ENCODE measurements around the gene ZC3H7A. TPM values are rescaled to one million over a fixed set of nuclear protein-coding genes. Genes with fewer than 3 reads are reported as not detected.
A peak's percentile ranks its signal among the peaks of the same experiment; 100 is the strongest.

Gene ZC3H7A
- total and polyA plus RNA-seq, 2 of the 13 experiments (the other 11 are each of a cell fraction or from before 2014, with no cell fraction given): 29.2 to 36.8 TPM

GRCh38 chr16:11797166-11797956 lies at the start of gene ZC3H7A (continued):
- peak; percentile 100 for TF ChIP-seq ZNF280B (CRISPR knock-in tag; IDR thresholded peaks at IDR 0.05; ENCODE audit: borderline replicate concordance)
- TF ChIP-seq SIX4 (CRISPR knock-in tag; IDR thresholded peaks at IDR 0.05): peak; percentile 83
- TF ChIP-seq ZNF503 (CRISPR knock-in tag; IDR thresholded peaks at IDR 0.05): peak; percentile 74
- TF ChIP-seq, protein P1, sequence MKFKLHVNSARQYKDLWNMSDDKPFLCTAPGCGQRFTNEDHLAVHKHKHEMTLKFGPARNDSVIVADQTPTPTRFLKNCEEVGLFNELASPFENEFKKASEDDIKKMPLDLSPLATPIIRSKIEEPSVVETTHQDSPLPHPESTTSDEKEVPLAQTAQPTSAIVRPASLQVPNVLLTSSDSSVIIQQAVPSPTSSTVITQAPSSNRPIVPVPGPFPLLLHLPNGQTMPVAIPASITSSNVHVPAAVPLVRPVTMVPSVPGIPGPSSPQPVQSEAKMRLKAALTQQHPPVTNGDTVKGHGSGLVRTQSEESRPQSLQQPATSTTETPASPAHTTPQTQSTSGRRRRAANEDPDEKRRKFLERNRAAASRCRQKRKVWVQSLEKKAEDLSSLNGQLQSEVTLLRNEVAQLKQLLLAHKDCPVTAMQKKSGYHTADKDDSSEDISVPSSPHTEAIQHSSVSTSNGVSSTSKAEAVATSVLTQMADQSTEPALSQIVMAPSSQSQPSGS (CRISPR knock-in tag; IDR thresholded peaks at IDR 0.05): peak; percentile 93
- TF ChIP-seq ZNF761 (CRISPR knock-in tag; conservative IDR thresholded peaks at IDR 0.05): peak; percentile 93; the same call in 1 of the 2 replicates
- peak; percentile 9; the same call in 1 of the 2 replicates for TF ChIP-seq ZKSCAN1 (IDR thresholded peaks at IDR 0.05; ENCODE audit: low read length)
- TF ChIP-seq ZNF292 (CRISPR knock-in tag; IDR thresholded peaks at IDR 0.05; ENCODE audit: borderline replicate concordance, low read depth): peak; percentile 88
- peak; percentile 97 for TF ChIP-seq IRF2 (CRISPR knock-in tag; IDR thresholded peaks at IDR 0.05)
- peak; percentile 72; the same call in 1 of the 2 replicates for TF ChIP-seq GZF1 (CRISPR knock-in tag; IDR thresholded peaks at IDR 0.05)
- peak; percentile 100 for TF ChIP-seq POLR2A (IDR thresholded peaks at IDR 0.05; ENCODE audit: insufficient read depth in 1 of 2, low read depth in 2 of 2, low read length in 2 of 2)
- TF ChIP-seq HHEX (CRISPR knock-in tag; IDR thresholded peaks at IDR 0.05): no peak
- TF ChIP-seq, protein P2, sequence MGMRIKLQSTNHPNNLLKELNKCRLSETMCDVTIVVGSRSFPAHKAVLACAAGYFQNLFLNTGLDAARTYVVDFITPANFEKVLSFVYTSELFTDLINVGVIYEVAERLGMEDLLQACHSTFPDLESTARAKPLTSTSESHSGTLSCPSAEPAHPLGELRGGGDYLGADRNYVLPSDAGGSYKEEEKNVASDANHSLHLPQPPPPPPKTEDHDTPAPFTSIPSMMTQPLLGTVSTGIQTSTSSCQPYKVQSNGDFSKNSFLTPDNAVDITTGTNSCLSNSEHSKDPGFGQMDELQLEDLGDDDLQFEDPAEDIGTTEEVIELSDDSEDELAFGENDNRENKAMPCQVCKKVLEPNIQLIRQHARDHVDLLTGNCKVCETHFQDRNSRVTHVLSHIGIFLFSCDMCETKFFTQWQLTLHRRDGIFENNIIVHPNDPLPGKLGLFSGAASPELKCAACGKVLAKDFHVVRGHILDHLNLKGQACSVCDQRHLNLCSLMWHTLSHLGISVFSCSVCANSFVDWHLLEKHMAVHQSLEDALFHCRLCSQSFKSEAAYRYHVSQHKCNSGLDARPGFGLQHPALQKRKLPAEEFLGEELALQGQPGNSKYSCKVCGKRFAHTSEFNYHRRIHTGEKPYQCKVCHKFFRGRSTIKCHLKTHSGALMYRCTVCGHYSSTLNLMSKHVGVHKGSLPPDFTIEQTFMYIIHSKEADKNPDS (CRISPR knock-in tag; IDR thresholded peaks at IDR 0.05): no peak
- TF ChIP-seq ZNF775 (CRISPR knock-in tag; IDR thresholded peaks at IDR 0.05; ENCODE audit: borderline replicate concordance): peak; percentile 80; the same call in 1 of the 2 replicates
- TF ChIP-seq, protein P3, sequence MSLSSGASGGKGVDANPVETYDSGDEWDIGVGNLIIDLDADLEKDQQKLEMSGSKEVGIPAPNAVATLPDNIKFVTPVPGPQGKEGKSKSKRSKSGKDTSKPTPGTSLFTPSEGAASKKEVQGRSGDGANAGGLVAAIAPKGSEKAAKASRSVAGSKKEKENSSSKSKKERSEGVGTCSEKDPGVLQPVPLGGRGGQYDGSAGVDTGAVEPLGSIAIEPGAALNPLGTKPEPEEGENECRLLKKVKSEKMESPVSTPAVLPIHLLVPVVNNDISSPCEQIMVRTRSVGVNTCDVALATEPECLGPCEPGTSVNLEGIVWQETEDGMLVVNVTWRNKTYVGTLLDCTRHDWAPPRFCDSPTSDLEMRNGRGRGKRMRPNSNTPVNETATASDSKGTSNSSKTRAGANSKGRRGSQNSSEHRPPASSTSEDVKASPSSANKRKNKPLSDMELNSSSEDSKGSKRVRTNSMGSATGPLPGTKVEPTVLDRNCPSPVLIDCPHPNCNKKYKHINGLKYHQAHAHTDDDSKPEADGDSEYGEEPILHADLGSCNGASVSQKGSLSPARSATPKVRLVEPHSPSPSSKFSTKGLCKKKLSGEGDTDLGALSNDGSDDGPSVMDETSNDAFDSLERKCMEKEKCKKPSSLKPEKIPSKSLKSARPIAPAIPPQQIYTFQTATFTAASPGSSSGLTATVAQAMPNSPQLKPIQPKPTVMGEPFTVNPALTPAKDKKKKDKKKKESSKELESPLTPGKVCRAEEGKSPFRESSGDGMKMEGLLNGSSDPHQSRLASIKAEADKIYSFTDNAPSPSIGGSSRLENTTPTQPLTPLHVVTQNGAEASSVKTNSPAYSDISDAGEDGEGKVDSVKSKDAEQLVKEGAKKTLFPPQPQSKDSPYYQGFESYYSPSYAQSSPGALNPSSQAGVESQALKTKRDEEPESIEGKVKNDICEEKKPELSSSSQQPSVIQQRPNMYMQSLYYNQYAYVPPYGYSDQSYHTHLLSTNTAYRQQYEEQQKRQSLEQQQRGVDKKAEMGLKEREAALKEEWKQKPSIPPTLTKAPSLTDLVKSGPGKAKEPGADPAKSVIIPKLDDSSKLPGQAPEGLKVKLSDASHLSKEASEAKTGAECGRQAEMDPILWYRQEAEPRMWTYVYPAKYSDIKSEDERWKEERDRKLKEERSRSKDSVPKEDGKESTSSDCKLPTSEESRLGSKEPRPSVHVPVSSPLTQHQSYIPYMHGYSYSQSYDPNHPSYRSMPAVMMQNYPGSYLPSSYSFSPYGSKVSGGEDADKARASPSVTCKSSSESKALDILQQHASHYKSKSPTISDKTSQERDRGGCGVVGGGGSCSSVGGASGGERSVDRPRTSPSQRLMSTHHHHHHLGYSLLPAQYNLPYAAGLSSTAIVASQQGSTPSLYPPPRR (CRISPR knock-in tag; IDR thresholded peaks at IDR 0.05; ENCODE audit: borderline replicate concordance): peak; percentile 89
- peak; percentile 83; the same call in 1 of the 2 replicates for TF ChIP-seq ZNF160 (CRISPR knock-in tag; IDR thresholded peaks at IDR 0.05)
- TF ChIP-seq ZSCAN31 (CRISPR knock-in tag; IDR thresholded peaks at IDR 0.05; ENCODE audit: low read depth): peak; percentile 94
- peak; percentile 60; the same call in 1 of the 2 replicates for TF ChIP-seq MLLT10 (CRISPR knock-in tag; IDR thresholded peaks at IDR 0.05)

Data from HepG2 (cell line).